Measurements from ENCODE around the gene SDR42E1. TPM values are rescaled to one million over a fixed set of nuclear protein-coding genes. Genes with fewer than 3 reads are reported as not detected.

Gene SDR42E1
- polyA plus RNA-seq, 1 donor (not counting 4 experiments of a cell fraction or from before 2014, with no cell fraction given), result 20.3 TPM

GRCh38 chr16:82008957-82009592 is 2.2 kb downstream of the SDR42E1 start:
- Histone ChIP-seq H3K9me3 (ENCODE audit: control insufficient read depth, low read depth, low read length) (no peaks in the 10 kb centered on the region), H3K79me2 (ENCODE audit: control insufficient read depth, insufficient read depth, low read length) (peaks cover 5% of the 10 kb centered on the region), H2AFZ (ENCODE audit: control insufficient read depth, low read length) (no peak overlapping the region), H3K27ac (ENCODE audit: control insufficient read depth, insufficient read depth, low read length) (no peak overlapping the region), H3K9me1 (ENCODE audit: control insufficient read depth, extremely low read depth, insufficient read depth, low read length) (no peaks in the 10 kb centered on the region), H3K36me3 (ENCODE audit: control insufficient read depth in 2 of 2, extremely low read depth in 1 of 2, insufficient read depth in 2 of 2, low read length in 2 of 2) (peaks cover 2 to 8% of the 10 kb centered on the region in 2 experiments), H3K4me2 (ENCODE audit: control insufficient read depth, extremely low read depth, insufficient read depth, low read depth, low read length) (no peak overlapping the region), H4K20me1 (ENCODE audit: control insufficient read depth, extremely low read depth, insufficient read depth, low read length) (no peaks in the 10 kb centered on the region), H3K4me3 (ENCODE audit: control insufficient read depth in 2 of 3, extremely low read depth in 1 of 3, insufficient read depth in 2 of 3, low read depth in 1 of 3, low read length in 3 of 3) (no peak overlapping the region), H3K4me1 (ENCODE audit: control insufficient read depth, extremely low read depth, insufficient read depth, low read length) (peaks cover 4% of the 10 kb centered on the region), H3K9ac (ENCODE audit: control insufficient read depth, extremely low read depth, insufficient read depth, low read length) (no peak overlapping the region), H3K27me3 (ENCODE audit: control insufficient read depth, extremely low read depth, insufficient read depth, low read length) (no peaks in the 10 kb centered on the region)
- dilution Hi-C loops (cut with MboI; ENCODE audit: extremely low pct_ligation_motif_present, low sequenced_read_pairs), result no loop called here
- DNase-seq (ENCODE audit: low read depth, low spot score) (no peak), FAIRE-seq (no peak)
- TF ChIP-seq CTCF (optimal IDR thresholded peaks at IDR 0.05 in 1 of 3, IDR thresholded peaks at IDR 0.05 in 1 of 3, conservative IDR thresholded peaks at IDR 0.05 in 1 of 3; ENCODE audit: extremely low read depth in 1 of 3, insufficient read depth in 2 of 3, low read length in 3 of 3) (no peak), EZH2 (IDR thresholded peaks at IDR 0.05; ENCODE audit: low read length) (no peak)

- no peak for TF ChIP-seq CTCF (optimal IDR thresholded peaks at IDR 0.05 in 1 of 3, IDR thresholded peaks at IDR 0.05 in 1 of 3, conservative IDR thresholded peaks at IDR 0.05 in 1 of 3; ENCODE audit: extremely low read depth in 1 of 3, insufficient read depth in 2 of 3, low read length in 3 of 3)
- TF ChIP-seq EZH2 (IDR thresholded peaks at IDR 0.05; ENCODE audit: low read length), result no peak
- no peak for FAIRE-seq
- dilution Hi-C loops (cut with MboI; ENCODE audit: extremely low pct_ligation_motif_present, low sequenced_read_pairs), result no loop called here
These were observed 4.1 kb downstream of the SDR42E1 start for GRCh38 chr16:82007189-82007588.

More at GRCh38 chr16:82007189-82007588, 4.1 kb downstream of the SDR42E1 start:
- no peak overlapping the region for H3K4me2 ChIP-seq (ENCODE audit: control insufficient read depth, extremely low read depth, insufficient read depth, low read depth, low read length)
- H3K4me1 ChIP-seq (ENCODE audit: control insufficient read depth, extremely low read depth, insufficient read depth, low read length), result peaks cover 4% of the 10 kb centered on the region
- H3K79me2 ChIP-seq (ENCODE audit: control insufficient read depth, insufficient read depth, low read length), result peaks cover 5% of the 10 kb centered on the region
- H3K9me3 ChIP-seq (ENCODE audit: control insufficient read depth, low read depth, low read length), result no peaks in the 10 kb centered on the region
- no peak for DNase-seq (ENCODE audit: low read depth, low spot score)
- no peaks in the 10 kb centered on the region for H4K20me1 ChIP-seq (ENCODE audit: control insufficient read depth, extremely low read depth, insufficient read depth, low read length)
- H3K4me3 ChIP-seq (ENCODE audit: control insufficient read depth in 2 of 3, extremely low read depth in 1 of 3, insufficient read depth in 2 of 3, low read depth in 1 of 3, low read length in 3 of 3), result no peak overlapping the region
- no peak overlapping the region for H3K9ac ChIP-seq (ENCODE audit: control insufficient read depth, extremely low read depth, insufficient read depth, low read length)
- no peaks in the 10 kb centered on the region for H3K27me3 ChIP-seq (ENCODE audit: control insufficient read depth, extremely low read depth, insufficient read depth, low read length)
- H3K27ac ChIP-seq (ENCODE audit: control insufficient read depth, insufficient read depth, low read length), result no peak overlapping the region
- H3K36me3 ChIP-seq (ENCODE audit: control insufficient read depth in 2 of 2, extremely low read depth in 1 of 2, insufficient read depth in 2 of 2, low read length in 2 of 2), result peaks cover 5 to 9% of the 10 kb centered on the region in 2 experiments
- H3K9me1 ChIP-seq (ENCODE audit: control insufficient read depth, extremely low read depth, insufficient read depth, low read length), result no peaks in the 10 kb centered on the region
- no peak overlapping the region for H2AFZ ChIP-seq (ENCODE audit: control insufficient read depth, low read length)

Data from keratinocyte (primary cell).